A673 (cell line): Measurements from ENCODE around the gene NEB. TPM values are rescaled to one million over a fixed set of nuclear protein-coding genes. Genes with fewer than 3 reads are reported as not detected.
"Not testable (repeated sequence)": the region's sequence is repeated elsewhere in the genome, so short reads cannot be mapped to it uniquely, and the experiment has no call there.

Experiments
- BruUV-seq: library from RNA; stranded (reverse); fragments of 400-500 nt; replicated peaks from 2 replicates; lab custom pipeline; 2021; lab: Mats Ljungman, UMichigan
- CTCF ChIA-PET: fragments of 300-600 bp; sonication (Branson Sonifier 250); formaldehyde crosslinking; loops from one replicate; lab custom pipeline; 2022; ENCODE audit warnings: antibody characterized with exemption; lab: Charles Lee
- POLR2A ChIA-PET: fragments of 300-600 bp; sonication (Branson Sonifier 250); formaldehyde crosslinking; loops from one replicate; lab custom pipeline; 2022; ENCODE audit warnings: antibody characterized with exemption; ENCODE audit not compliant: low non-redundant PET; lab: Charles Lee
- DNase-seq: peaks from one replicate; pipeline ENCODE4 v3.0.0-alpha.2; 2015; ENCODE audit warnings: low spot score
- H3K27ac ChIP-seq: fragments of 200-600 bp; sonication (generic); 2 replicates; pipeline ENCODE4 v1.5.1; 2016; ENCODE audit warnings: mixed run types, low read depth, mild to moderate bottlenecking, mixed read lengths, antibody characterized with exemption, low read length; ENCODE audit not compliant: poor library complexity, severe bottlenecking
- H3K27me3 ChIP-seq: fragments of 200-600 bp; sonication (generic); replicated peaks from 2 replicates; pipeline ENCODE4 v1.6.1; 2017; ENCODE audit warnings: mixed run types, low read depth, mild to moderate bottlenecking, mixed read lengths, antibody characterized with exemption, low read length; ENCODE audit not compliant: insufficient read depth, poor library complexity
- H3K36me3 ChIP-seq: fragments of 200-600 bp; sonication (generic); 2 replicates; pipeline ENCODE4 v1.6.1; 2016; ENCODE audit warnings: mixed run types, mild to moderate bottlenecking, mixed read lengths, antibody characterized with exemption, low read length; ENCODE audit not compliant: insufficient read depth, poor library complexity, severe bottlenecking
- H3K4me1 ChIP-seq: fragments of 200-600 bp; sonication (generic); 2 replicates; pipeline ENCODE4 v1.6.1; 2017; ENCODE audit warnings: mixed run types, mild to moderate bottlenecking, mixed read lengths, antibody characterized with exemption, low read length; ENCODE audit not compliant: insufficient read depth, poor library complexity, severe bottlenecking
- H3K4me3 ChIP-seq: fragments of 200-600 bp; sonication (generic); 2 replicates; pipeline ENCODE4 v1.5.1; 2016; ENCODE audit warnings: low read depth, mixed run types, mild to moderate bottlenecking, mixed read lengths, low read length; ENCODE audit not compliant: poor library complexity, severe bottlenecking
- H3K9me3 ChIP-seq: fragments of 200-600 bp; sonication (generic); 2 replicates; pipeline ENCODE4 v1.6.1; 2016; ENCODE audit warnings: mixed run types, low read depth, mild to moderate bottlenecking, mixed read lengths, antibody characterized with exemption, low read length; ENCODE audit not compliant: poor library complexity, severe bottlenecking
- CTCF ChIP-seq: fragments of 300-800, 200-600 bp; sonication (generic); conservative IDR thresholded peaks from 2 replicates; pipeline ENCODE4 v1.5.1; 2017; ENCODE audit warnings: low read depth, mild to moderate bottlenecking, antibody characterized with exemption, low read length, moderate library complexity, mixed read lengths
- EZH2 ChIP-seq: fragments of 200-600 bp; sonication (generic); IDR thresholded peaks from 2 replicates; pipeline ENCODE4 v1.6.1; 2017; ENCODE audit warnings: borderline replicate concordance, low read depth, mild to moderate bottlenecking, mixed read lengths, antibody characterized with exemption, low read length; ENCODE audit not compliant: poor library complexity, severe bottlenecking
- intact Hi-C: fragments of 100-400 bp; cut with micrococcal nuclease; formaldehyde crosslinking; loops from one replicate; pipeline ENCODE4 v1.10.0; 2022; ENCODE audit not compliant: unreplicated experiment
- total RNA-seq: library from RNA; stranded (reverse); gene quantifications from 2 replicates; pipeline ENCODE4 v1.2.3, GENCODE V29; 2021

The NEB gene
- total RNA-seq, 1 experiment from 2014 or later: 7.0 TPM

- H3K4me3 ChIP-seq: no peak overlapping the region
- ChIA-PET POLR2A (no interaction called here), CTCF (no interaction called here)
- no peaks in the 10 kb centered on the region for H3K27me3 ChIP-seq
- BruUV-seq: no TSS peak
- TF ChIP-seq CTCF (no peak), EZH2 (no peak)
- no peaks in the 10 kb centered on the region for H3K36me3 ChIP-seq
- intact Hi-C loops: no loop called here
- no peaks in the 10 kb centered on the region for H3K9me3 ChIP-seq
- no peak for DNase-seq
- H3K27ac ChIP-seq: no peak overlapping the region
- no peaks in the 10 kb centered on the region for H3K4me1 ChIP-seq
Measured at GRCh38 chr2:151707857-151708256, 26.4 kb downstream of the NEB start.

GRCh38 chr2:151704480-151704961 is 29.8 kb downstream of the NEB start:
- BruUV-seq, H3K9me3 ChIP-seq, intact Hi-C loops, H3K27me3 ChIP-seq, H3K4me3 ChIP-seq, H3K36me3 ChIP-seq, H3K27ac ChIP-seq, DNase-seq, CTCF ChIA-PET, H3K4me1 ChIP-seq: not testable (repeated sequence)
- POLR2A ChIA-PET: interaction anchor here (0.7 kb wide), 1 partner anchor 65 kb away, joined by 3 read pairs; no protein-coding TSS in a partner anchor

GRCh38 chr2:151698134-151698533 is 36.1 kb downstream of the NEB start:
- DNase-seq, H3K36me3 ChIP-seq, H3K4me3 ChIP-seq, H3K27me3 ChIP-seq, H3K4me1 ChIP-seq, H3K27ac ChIP-seq, POLR2A ChIA-PET, intact Hi-C loops, H3K9me3 ChIP-seq, BruUV-seq, CTCF ChIA-PET: not testable (repeated sequence)

GRCh38 chr2:151695778-151696177 is 38.5 kb downstream of the NEB start:
- intact Hi-C loops: no loop called here
- H3K9me3 ChIP-seq: no peaks in the 10 kb centered on the region
- no peaks in the 10 kb centered on the region for H3K27me3 ChIP-seq
- H3K4me3 ChIP-seq: no peak overlapping the region
- no peak for TF ChIP-seq EZH2
- TF ChIP-seq CTCF: no peak
- H3K27ac ChIP-seq: no peak overlapping the region
- no peaks in the 10 kb centered on the region for H3K4me1 ChIP-seq
- H3K36me3 ChIP-seq: no peaks in the 10 kb centered on the region
- BruUV-seq: no TSS peak
- POLR2A ChIA-PET: no interaction called here
- no peak for DNase-seq
- CTCF ChIA-PET: no interaction called here
